Spinal cord (tissue), 10 donors: ENCODE measurements around the gene PCDH17. TPM values are rescaled to one million over a fixed set of nuclear protein-coding genes. Genes with fewer than 3 reads are reported as not detected.

Source experiments
- DNase-seq, 6 donors: peaks; one replicate each; pipeline versions ENCODE4 v3.0.0 to v3.0.0-alpha.2; 2013 to 2015; ENCODE audit warnings: low spot score in 6 of 6, low read depth in 4 of 6
- H3K27ac ChIP-seq: one replicate; pipeline ENCODE4 v1.5.1; 2013; ENCODE audit warnings: low read depth, low read length, control low read depth
- H3K27me3 ChIP-seq: one replicate; pipeline ENCODE4 v1.6.1; 2013; ENCODE audit warnings: low read length; ENCODE audit not compliant: control insufficient read depth, insufficient read depth
- H3K36me3 ChIP-seq: one replicate; pipeline ENCODE4 v1.6.1; 2013; ENCODE audit warnings: low read length; ENCODE audit not compliant: control insufficient read depth, insufficient read depth
- H3K4me1 ChIP-seq: one replicate; pipeline ENCODE4 v1.6.1; 2013; ENCODE audit warnings: low read length; ENCODE audit not compliant: control insufficient read depth, insufficient read depth
- H3K4me3 ChIP-seq: one replicate; pipeline ENCODE4 v1.5.1; 2013; ENCODE audit warnings: low read depth, low read length, control low read depth
- H3K9me3 ChIP-seq: one replicate; pipeline ENCODE4 v1.6.1; 2013; ENCODE audit warnings: low read length; ENCODE audit not compliant: control insufficient read depth, insufficient read depth
- WGBS: methylation state at CpG from one replicate; pipeline ENCODE4 v1.1.5; 2013; ENCODE audit warnings: missing lambda C conversion rate; ENCODE audit not compliant: insufficient coverage; 5-methylcytosine and 5-hydroxymethylcytosine counted together
- polyA plus RNA-seq, 2 donors: library from polyadenylated mRNA; unstranded; fragments of 120-200 nt; gene quantifications; one replicate each; pipeline ENCODE4 v1.2.1, GENCODE V29; 2013; ENCODE audit not compliant: insufficient read length in 2 of 2
- total RNA-seq, 2 donors: library from RNA; depleted of rRNA in 1 of 2; stranded (reverse); fragments of 120-200 nt in 1 of 2; fragments of >200 nt in 1 of 2; gene quantifications; one replicate each; pipeline versions ENCODE4 v1.2.3 to v1.2.4, GENCODE V29; 2013 to 2014
- donor health status: healthy.

Gene PCDH17
- total and polyA plus RNA-seq, 4 donors: 29.8 to 82.6 (median 64.7) TPM

GRCh38 chr13:57704031-57704430, 72.5 kb downstream of the PCDH17 start:
- WGBS: no CpG with 5 or more reads among the region's 2 CpGs
- H3K27me3 ChIP-seq: no peaks in the 10 kb centered on the region
- DNase-seq: no peak

GRCh38 chr13:57716295-57716694, 84.8 kb downstream of the PCDH17 start:
- DNase-seq: no peak
- Histone ChIP-seq H3K4me3 (no peak overlapping the region), H3K27ac (no peak overlapping the region), H3K4me1 (no peaks in the 10 kb centered on the region), H3K36me3 (no peaks in the 10 kb centered on the region), H3K27me3 (no peaks in the 10 kb centered on the region), H3K9me3 (no peaks in the 10 kb centered on the region)
- WGBS: 72% methylated on average over 2 of the region's 3 CpGs

More at GRCh38 chr13:57704031-57704430, 72.5 kb downstream of the PCDH17 start:
- H3K36me3 ChIP-seq: no peaks in the 10 kb centered on the region
- H3K9me3 ChIP-seq: no peaks in the 10 kb centered on the region
- H3K4me3 ChIP-seq: no peak overlapping the region
- H3K27ac ChIP-seq: no peak overlapping the region
- H3K4me1 ChIP-seq: no peaks in the 10 kb centered on the region

- no peak overlapping the region for H3K4me3 ChIP-seq
- H3K27ac ChIP-seq: no peak overlapping the region
- no peaks in the 10 kb centered on the region for H3K36me3 ChIP-seq
- no peaks in the 10 kb centered on the region for H3K27me3 ChIP-seq
- H3K9me3 ChIP-seq: no peaks in the 10 kb centered on the region
- peaks cover 7% of the 10 kb centered on the region for H3K4me1 ChIP-seq
- DNase-seq: peak in 1 of 6 donors; percentile 37
- 61% methylated on average over 9 of the region's 12 CpGs for WGBS
These were observed 93.1 kb downstream of the PCDH17 start for GRCh38 chr13:57724486-57725272.

- Histone ChIP-seq H3K27me3 (no peaks in the 10 kb centered on the region), H3K36me3 (no peaks in the 10 kb centered on the region), H3K4me3 (no peak overlapping the region), H3K9me3 (no peaks in the 10 kb centered on the region), H3K27ac (no peak overlapping the region), H3K4me1 (peaks cover 7% of the 10 kb centered on the region)
- DNase-seq: no peak
- WGBS: no CpG with 5 or more reads among the region's 2 CpGs
These were observed 93.9 kb downstream of the PCDH17 start for GRCh38 chr13:57725480-57725879.

GRCh38 chr13:57726981-57727380, 95.4 kb downstream of the PCDH17 start:
- no peaks in the 10 kb centered on the region for H3K36me3 ChIP-seq
- no peaks in the 10 kb centered on the region for H3K9me3 ChIP-seq
- no peak overlapping the region for H3K27ac ChIP-seq
- H3K27me3 ChIP-seq: no peaks in the 10 kb centered on the region
- H3K4me1 ChIP-seq: peaks cover 7% of the 10 kb centered on the region
- peak in 1 of 6 donors; percentile 69 for DNase-seq
- H3K4me3 ChIP-seq: no peak overlapping the region
- WGBS: no CpG with 5 or more reads among the region's 1 CpG

GRCh38 chr13:57734306-57734705, 102.8 kb downstream of the PCDH17 start:
- no peaks in the 10 kb centered on the region for H3K36me3 ChIP-seq
- no peaks in the 10 kb centered on the region for H3K27me3 ChIP-seq
- WGBS: 50% methylated on average over 1 of the region's 2 CpGs
- no peaks in the 10 kb centered on the region for H3K4me1 ChIP-seq
- H3K9me3 ChIP-seq: no peaks in the 10 kb centered on the region
- H3K27ac ChIP-seq: no peak overlapping the region
- no peak overlapping the region for H3K4me3 ChIP-seq
- DNase-seq: peak in 2 of 6 donors; percentile 56 to 70

GRCh38 chr13:57739089-57739488, 107.5 kb downstream of the PCDH17 start:
- H3K27me3 ChIP-seq: no peaks in the 10 kb centered on the region
- DNase-seq: peak in 1 of 6 donors; percentile 91
- no CpG with 5 or more reads among the region's 2 CpGs for WGBS

GRCh38 chr13:57739543-57740190, 108.1 kb downstream of the PCDH17 start:
- Histone ChIP-seq H3K36me3 (no peaks in the 10 kb centered on the region), H3K27me3 (no peaks in the 10 kb centered on the region), H3K9me3 (no peaks in the 10 kb centered on the region), H3K4me1 (no peaks in the 10 kb centered on the region), H3K27ac (no peak overlapping the region), H3K4me3 (no peak overlapping the region)
- no peak for DNase-seq
- 71% methylated on average over 1 of the region's 4 CpGs for WGBS

More at GRCh38 chr13:57739089-57739488, 107.5 kb downstream of the PCDH17 start:
- Histone ChIP-seq H3K27ac (no peak overlapping the region), H3K4me1 (no peaks in the 10 kb centered on the region), H3K36me3 (no peaks in the 10 kb centered on the region), H3K4me3 (no peak overlapping the region), H3K9me3 (no peaks in the 10 kb centered on the region)

GRCh38 chr13:57740719-57741118, 109.2 kb downstream of the PCDH17 start:
- no peaks in the 10 kb centered on the region for H3K27me3 ChIP-seq
- H3K4me1 ChIP-seq: no peaks in the 10 kb centered on the region
- no peak overlapping the region for H3K27ac ChIP-seq
- no peaks in the 10 kb centered on the region for H3K36me3 ChIP-seq
- H3K9me3 ChIP-seq: no peaks in the 10 kb centered on the region
- peak overlapping the region; percentile 3 for H3K4me3 ChIP-seq
- WGBS: 16% methylated on average over 2 of the region's 2 CpGs
- DNase-seq: peak; percentile 78 to 98 (median 79)

GRCh38 chr13:57748096-57748495, 116.6 kb downstream of the PCDH17 start:
- Histone ChIP-seq H3K4me1 (no peaks in the 10 kb centered on the region), H3K9me3 (peaks cover 2% of the 10 kb centered on the region), H3K36me3 (no peaks in the 10 kb centered on the region), H3K27ac (no peak overlapping the region), H3K4me3 (no peak overlapping the region), H3K27me3 (no peaks in the 10 kb centered on the region)
- DNase-seq: no peak
- 100% methylated on average over 1 of the region's 3 CpGs for WGBS
